GM18505 (cell line): ENCODE measurements around the gene ARMC12.
A peak's percentile ranks its signal among the peaks of the same experiment; 100 is the strongest.

Experiments
- ATAC-seq: cut with Tn5 transposase; IDR thresholded peaks from one replicate; pipeline ENCODE4 v1.9.1; 2021; ENCODE audit not compliant: unreplicated experiment
- POLR2A ChIP-seq: IDR thresholded peaks from 4 replicates; pipeline ENCODE4 v1.6.1; 2011; ENCODE audit warnings: borderline replicate concordance; ENCODE audit not compliant: insufficient read depth, insufficient read length; ENCODE audit errors: extremely low read depth

ARMC12 gene

DNA sequence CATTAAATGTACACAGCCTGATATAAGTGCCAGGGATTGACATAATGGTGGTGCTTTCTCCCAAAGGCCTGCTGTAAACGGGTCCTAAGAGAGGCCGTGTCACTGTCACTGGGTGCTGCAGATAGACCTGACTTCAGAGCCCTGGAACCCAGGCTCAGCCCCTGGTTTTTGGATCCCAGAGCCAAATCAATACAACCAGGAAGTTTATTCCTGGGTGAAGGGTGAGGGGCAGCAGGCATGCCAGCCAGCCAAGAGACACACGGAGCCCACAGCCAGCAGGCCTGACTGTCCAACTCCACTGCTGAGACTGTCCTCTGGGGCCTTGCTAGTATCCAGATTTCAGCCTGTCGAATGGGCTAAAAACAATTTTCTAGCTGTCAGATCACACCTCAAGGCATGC is 12.8 kb upstream of the ARMC12 start:
- TF ChIP-seq POLR2A: no peak
- ATAC-seq: no peak

DNA sequence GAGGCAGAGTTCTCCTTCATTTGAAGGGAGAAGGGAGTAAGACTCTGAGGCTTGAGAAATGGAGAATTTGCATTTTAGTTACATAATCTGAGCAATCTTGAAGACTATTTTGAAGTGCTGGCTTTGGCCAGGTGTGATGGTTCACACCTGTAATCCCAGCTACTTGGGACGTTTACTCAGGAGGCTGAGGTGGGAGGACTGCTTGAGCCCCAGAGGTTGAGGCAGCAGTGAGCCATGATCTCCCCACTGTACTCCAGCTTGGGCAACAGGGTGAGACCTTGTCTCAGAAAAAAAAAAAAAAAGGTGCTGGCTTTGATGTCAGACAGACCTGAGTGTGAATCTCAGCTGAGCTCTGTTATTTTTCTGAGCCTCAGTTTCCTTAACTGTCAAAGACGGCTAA is 12.4 kb upstream of the ARMC12 start:
- ATAC-seq: no peak
- TF ChIP-seq POLR2A: no peak

DNA sequence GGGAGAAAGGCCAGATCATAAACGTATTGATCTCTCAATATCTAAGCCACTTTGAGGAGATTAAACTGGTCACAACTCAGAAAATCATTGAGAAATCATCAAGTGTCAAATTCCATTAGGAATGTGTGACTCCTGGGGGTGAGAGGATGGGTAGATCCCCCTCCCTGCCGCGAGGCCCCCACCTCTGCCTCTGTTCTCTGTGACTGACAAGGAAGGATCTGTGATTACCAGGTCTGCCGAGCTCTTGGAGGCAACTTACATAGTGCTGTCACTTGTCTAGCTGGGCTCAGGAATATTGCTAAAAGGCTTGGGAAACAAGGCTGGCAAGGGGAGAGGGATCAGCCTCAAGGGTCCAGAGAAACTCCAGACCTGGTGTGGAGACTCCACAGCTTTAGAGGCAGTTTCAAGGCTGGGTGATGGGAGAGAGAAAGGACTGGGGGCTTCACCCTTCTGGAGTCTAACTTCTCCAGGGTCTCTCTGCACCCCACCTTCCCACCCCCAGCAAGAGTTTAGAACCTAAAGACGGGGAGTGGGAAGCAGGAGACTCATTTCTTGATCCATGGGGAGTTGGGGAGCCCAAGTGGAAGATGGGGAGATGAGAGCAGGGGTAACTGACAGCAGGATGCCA is 11.6 kb upstream of the ARMC12 start:
- TF ChIP-seq POLR2A: no peak
- ATAC-seq: no peak

DNA sequence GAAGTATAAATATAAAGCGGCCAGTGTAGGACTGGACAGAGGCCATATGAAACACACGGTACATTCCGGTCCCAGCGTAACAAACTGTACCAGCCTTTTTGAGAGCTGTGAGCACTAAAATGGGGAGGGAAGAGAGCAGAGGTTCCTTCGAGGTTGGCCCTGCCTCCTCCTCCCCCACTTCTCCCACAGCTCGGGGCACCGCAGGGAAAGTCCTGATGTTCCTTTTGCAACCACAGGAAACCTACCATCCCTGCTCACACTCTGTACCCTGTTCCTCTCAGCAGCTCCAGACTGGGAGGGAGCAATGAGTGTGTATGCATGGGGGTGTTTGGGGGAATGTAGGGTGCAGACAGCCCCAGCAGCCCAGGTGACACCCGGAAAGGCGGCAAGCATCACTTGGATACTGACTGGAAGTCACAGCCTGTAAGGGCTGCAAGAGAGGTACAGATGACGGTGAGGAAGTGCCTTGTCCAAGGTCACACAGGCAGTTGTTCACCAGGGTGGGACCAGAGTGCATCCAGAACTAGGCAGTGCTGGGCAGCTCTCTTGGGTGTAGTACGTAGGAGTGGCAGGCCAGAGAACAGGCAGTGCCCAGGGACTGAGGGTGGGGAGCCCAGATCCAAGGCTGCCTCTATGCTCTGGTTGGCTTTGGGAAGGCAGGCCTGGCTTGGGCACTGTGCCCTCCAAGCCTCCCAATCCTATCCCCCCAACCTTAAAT is 11.0 kb upstream of the ARMC12 start:
- TF ChIP-seq POLR2A: no peak
- ATAC-seq: no peak

GRCh38 chr6:35727231-35727934 is 9.4 kb upstream of the ARMC12 start:
- no peak for TF ChIP-seq POLR2A
- ATAC-seq: peak; percentile 6

DNA sequence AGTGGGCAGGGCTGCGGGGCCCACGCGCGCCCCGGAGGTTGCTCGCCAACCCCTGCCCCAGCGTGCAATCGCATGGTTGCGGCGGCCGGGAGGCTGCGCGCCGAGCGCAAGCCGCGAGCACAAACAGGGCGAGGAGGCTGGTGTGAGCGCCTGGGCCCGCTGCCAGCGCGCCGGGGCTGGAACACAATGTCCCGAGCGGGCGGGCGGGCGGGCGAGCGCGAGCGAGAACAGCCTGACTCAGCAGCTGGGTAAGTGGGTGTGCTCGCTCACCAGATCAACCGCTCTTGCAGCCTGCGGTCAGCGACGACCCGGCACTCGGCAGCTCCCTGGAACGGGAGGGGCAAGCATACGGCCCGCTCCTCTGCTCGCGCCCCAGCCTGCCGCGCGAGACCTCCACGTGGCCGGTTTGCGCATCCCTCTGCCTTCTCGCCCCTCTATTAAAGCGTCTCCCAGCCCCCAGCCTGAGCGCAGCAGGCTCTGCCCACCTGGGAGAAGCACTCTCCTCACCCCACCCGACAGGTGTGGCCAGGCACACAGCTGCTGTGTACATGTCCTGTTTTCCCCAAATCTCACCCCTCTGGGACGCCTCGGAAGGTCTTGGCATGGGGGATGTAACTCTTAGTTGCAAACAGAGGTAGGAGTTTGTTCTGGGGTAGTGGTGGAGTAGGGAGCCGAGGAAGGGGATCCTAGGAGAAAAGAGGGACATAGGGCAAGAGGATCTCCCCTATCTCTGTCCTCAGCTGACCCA is 8.7 kb upstream of the ARMC12 start:
- peak; percentile 45 for ATAC-seq
- TF ChIP-seq POLR2A: no peak

DNA sequence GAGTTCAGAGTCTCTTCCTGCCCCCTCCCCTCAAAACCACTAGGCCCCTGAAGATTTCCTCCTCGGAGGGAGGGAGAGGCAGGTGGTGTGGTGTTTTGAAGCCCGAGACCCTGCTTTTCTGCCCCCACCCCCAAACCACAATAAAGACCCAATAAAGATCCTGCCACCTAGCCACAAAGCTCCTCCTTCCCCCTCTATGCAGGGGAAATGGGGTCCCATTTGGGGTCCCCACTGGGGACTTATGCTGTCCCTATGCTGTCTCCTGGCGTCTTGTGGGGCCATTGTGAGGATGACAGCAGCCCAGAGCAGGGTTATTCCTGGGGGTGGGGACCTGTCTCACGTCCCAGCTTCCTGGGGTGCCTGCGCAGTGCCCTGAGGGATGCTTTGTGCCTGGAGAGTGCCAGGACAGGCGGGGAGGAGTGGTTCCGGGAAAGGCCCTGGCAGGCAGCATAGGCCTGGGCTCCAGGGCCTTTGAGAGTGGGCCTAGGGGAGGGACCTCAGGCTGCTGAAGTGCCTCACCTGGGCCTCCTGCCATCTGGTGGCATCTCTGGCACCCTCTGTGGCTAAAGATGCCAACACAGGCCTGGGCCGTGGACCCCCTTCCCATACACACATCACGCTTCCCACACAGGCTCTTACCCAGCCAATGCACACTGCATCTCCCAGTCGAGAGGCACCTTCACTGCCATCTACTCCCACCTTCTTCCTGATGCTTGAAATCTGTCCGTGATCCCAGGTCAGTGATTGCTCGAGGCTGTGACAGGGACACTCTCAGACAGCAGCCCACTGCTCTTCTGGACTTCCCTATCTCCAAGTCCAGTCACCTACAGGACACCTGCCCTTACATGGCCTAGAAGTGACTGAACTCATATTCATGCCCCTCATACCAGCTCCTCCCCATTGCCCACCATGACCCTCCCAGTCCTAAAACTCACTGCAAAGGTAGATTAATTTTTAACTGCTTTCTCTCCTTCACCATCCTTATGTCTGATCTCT is 7.9 kb upstream of the ARMC12 start:
- no peak for ATAC-seq
- TF ChIP-seq POLR2A: no peak

DNA sequence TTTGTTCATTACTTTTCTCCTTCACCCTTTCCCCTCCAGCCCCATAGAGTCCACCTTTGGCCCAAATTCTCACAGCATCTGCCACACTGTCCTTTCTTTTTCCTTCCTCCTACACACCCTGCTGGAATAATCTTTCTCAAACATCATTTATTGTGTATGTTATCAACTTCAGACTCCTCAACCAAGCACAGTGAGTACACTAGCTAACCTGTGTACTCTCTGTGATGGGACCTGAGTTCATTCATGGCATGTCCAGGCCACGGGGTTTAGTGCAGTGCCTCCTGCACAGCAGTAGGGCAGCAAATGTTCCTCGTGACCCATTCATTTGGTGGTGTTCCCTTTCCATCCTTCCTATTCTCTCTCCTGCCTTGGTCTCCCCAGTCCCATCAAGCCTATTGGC is 7.1 kb upstream of the ARMC12 start:
- no peak for ATAC-seq
- no peak for TF ChIP-seq POLR2A

DNA sequence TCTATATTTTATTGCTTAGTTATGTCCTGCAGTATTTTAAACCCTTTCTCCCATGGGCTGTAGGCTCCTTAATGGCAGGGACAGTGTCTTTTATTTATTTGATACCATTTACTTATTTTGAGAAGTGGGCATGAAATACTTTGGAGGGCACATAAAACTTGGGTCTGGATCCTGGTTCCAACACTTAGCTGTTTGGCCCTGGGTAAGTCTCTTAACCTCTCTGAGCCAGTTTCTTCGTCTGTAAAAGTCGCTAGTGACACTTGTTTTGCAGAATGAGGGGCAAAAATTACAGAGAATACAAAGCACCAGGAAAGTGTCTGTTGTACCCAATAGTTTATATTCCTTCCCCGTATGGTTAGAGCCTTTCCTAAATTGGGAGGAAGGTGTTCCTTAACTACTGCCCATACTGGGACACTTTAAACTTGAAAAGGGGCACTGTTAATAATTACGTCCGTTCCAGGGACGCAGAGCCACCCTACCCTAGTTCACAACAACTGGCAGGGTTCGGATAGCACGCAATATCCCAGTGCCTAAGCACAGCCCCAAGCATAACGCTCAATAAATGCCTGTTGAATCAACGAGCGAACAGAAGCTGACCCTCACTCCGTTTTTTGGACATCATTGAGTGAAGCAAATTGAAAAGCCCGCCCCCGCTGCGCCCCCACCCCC is 6.0 kb upstream of the ARMC12 start:
- no peak for TF ChIP-seq POLR2A
- ATAC-seq: no peak

- TF ChIP-seq POLR2A: peak; percentile 59
- peak; percentile 39 for ATAC-seq
Measured at GRCh38 chr6:35731414-35731735, 5.5 kb upstream of the ARMC12 start.

DNA sequence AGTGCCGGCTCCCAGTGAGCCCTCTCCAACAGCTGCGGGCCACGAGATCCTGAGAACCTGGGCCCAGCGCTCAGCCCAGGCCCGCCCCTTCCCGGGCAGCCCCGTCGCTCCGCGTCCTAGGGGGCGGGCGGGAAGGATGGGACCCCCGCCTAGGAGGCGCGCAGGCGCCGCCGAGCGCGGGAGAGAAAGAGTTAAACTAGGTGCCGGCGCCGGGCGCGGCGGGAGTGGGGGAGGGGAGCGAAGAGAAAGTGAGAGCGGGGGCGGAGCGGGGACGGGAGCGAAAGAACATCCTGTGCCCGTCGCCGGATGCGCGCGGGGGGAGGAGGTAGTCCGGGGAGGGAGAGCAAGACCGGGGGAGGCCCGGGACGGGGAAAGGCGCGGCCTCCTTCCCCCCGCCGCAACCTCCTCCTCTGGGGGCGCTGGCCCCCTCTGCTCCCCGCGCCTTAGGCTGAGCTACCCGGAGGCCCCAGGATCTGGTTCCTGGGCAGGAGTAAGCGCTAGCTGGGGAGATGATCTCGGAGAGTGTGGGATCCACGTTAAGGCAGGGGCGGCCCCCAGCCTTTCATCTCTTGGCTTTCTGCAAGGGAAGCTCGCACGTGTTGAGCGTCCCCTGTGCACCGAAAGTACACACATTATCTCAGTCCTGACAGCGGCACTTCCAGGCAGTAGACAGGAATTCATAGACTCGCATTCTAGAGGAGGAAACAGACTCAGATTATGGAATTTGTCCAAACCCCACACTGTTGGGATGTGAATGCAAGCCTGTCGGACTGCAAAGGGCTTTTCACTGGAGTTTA is 4.9 kb upstream of the ARMC12 start:
- peak; percentile 63 for TF ChIP-seq POLR2A
- peak; percentile 46 for ATAC-seq
